Measurements from ENCODE around the gene DCAF12.

DNA sequence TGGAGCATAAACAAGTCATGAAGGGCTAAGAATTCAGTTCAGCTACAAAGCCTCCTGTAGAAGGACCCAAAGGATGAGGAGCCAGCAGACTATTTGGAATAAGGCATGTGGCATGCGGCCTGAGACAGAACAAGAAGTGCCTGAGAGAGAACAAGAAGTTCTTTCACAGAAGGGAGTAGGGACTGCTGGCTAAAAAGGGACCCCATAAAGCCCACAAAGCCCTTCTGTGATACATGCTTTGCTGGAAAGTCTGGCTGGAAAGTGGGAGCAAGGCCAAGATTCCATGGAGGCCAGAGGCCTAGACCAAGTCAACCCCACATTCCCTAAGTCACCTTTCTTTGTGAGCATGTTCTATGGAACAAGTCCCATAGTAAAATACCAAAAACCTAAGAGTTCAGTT is 41.9 kb downstream of the DCAF12 start:
- TF ChIP-seq CTCF (IDR thresholded peaks at IDR 0.05; ENCODE audit: insufficient read depth, low read length) (no peak), POLR2AphosphoS5 (IDR thresholded peaks at IDR 0.05; ENCODE audit: low read depth) (no peak), GABPA (IDR thresholded peaks at IDR 0.05; ENCODE audit: low read depth) (no peak)

All from HL-60 (cell line).